Urinary bladder (tissue), 4 donors: ENCODE measurements around the gene MT1H. TPM values are rescaled to one million over a fixed set of nuclear protein-coding genes. Genes with fewer than 3 reads are reported as not detected.
"Not testable (repeated sequence)": the region's sequence is repeated elsewhere in the genome, so short reads cannot be mapped to it uniquely, and the experiment has no call there.

ENCODE experiments used
- DNase-seq: peaks from one replicate; pipeline ENCODE4 v3.0.0-alpha.2; 2015; ENCODE audit errors: extremely low spot score
- H3K27ac ChIP-seq: one replicate; pipeline ENCODE4 v1.5.1; 2013; ENCODE audit warnings: low read depth, mild to moderate bottlenecking, moderate library complexity
- H3K36me3 ChIP-seq: one replicate; pipeline ENCODE4 v1.6.1; 2013; ENCODE audit warnings: mild to moderate bottlenecking, moderate library complexity; ENCODE audit not compliant: insufficient read depth
- H3K4me1 ChIP-seq: one replicate; pipeline ENCODE4 v1.6.1; 2013; ENCODE audit warnings: mild to moderate bottlenecking, moderate library complexity; ENCODE audit not compliant: insufficient read depth
- H3K4me3 ChIP-seq: one replicate; pipeline ENCODE4 v1.5.1; 2013; ENCODE audit warnings: low read depth, low read length
- WGBS: extraction: QIAGEN DNeasy Blood & Tissue Kit; methylation state at CpG from one replicate; pipeline ENCODE4 v1.1.7; 2013; 5-methylcytosine and 5-hydroxymethylcytosine counted together
- polyA plus RNA-seq: library from polyadenylated mRNA; stranded (reverse); fragments of 200-250 nt; gene quantifications from one replicate; pipeline ENCODE4 v1.2.3, GENCODE V29; 2013
- total RNA-seq: library from RNA; depleted of rRNA; stranded (reverse); fragments of >200 nt; gene quantifications from one replicate; pipeline ENCODE4 v1.2.3, GENCODE V29; 2014
- donor health status: healthy with polysubstance abuse.
- donor health status: healthy.

MT1H gene
- total and polyA plus RNA-seq, 2 donors: not detected

- 87% methylated on average over 5 of the region's 5 CpGs for WGBS
- no peaks in the 10 kb centered on the region for H3K4me1 ChIP-seq
- DNase-seq: no peak
- H3K27ac ChIP-seq: no peak overlapping the region
- no peak overlapping the region for H3K4me3 ChIP-seq
- no peaks in the 10 kb centered on the region for H3K36me3 ChIP-seq
Observed at GRCh38 chr16:56697456-56698155, 28.0 kb downstream of the MT1H start.

- DNase-seq: no peak
- no peak overlapping the region for H3K4me3 ChIP-seq
- H3K4me1 ChIP-seq: no peaks in the 10 kb centered on the region
- H3K27ac ChIP-seq: no peak overlapping the region
- 94% methylated on average over 1 of the region's 1 CpG for WGBS
- H3K36me3 ChIP-seq: no peaks in the 10 kb centered on the region
Observed at GRCh38 chr16:56700195-56700594, 30.6 kb downstream of the MT1H start.

- WGBS: 97% methylated on average over 1 of the region's 1 CpG
- no peak for DNase-seq
- H3K36me3 ChIP-seq: no peaks in the 10 kb centered on the region
- no peak overlapping the region for H3K27ac ChIP-seq
- H3K4me3 ChIP-seq: no peak overlapping the region
- no peaks in the 10 kb centered on the region for H3K4me1 ChIP-seq
Observed at GRCh38 chr16:56700631-56701030, 31.0 kb downstream of the MT1H start.

- DNase-seq: no peak
- H3K4me3 ChIP-seq: no peak overlapping the region
- no peaks in the 10 kb centered on the region for H3K36me3 ChIP-seq
- 89% methylated on average over 7 of the region's 7 CpGs for WGBS
- no peaks in the 10 kb centered on the region for H3K4me1 ChIP-seq
- no peak overlapping the region for H3K27ac ChIP-seq
Observed at GRCh38 chr16:56701534-56701933, 31.9 kb downstream of the MT1H start.

GRCh38 chr16:56702836-56703235, 33.2 kb downstream of the MT1H start:
- Histone ChIP-seq H3K4me1 (no peaks in the 10 kb centered on the region), H3K36me3 (no peaks in the 10 kb centered on the region), H3K4me3 (no peak overlapping the region), H3K27ac (no peak overlapping the region)
- 86% methylated on average over 5 of the region's 5 CpGs for WGBS
- no peak for DNase-seq

GRCh38 chr16:56708525-56709442, 39.2 kb downstream of the MT1H start:
- no peak for DNase-seq
- 58% methylated on average over 13 of the region's 13 CpGs for WGBS
- no peaks in the 10 kb centered on the region for H3K36me3 ChIP-seq
- H3K27ac ChIP-seq: no peak overlapping the region
- no peaks in the 10 kb centered on the region for H3K4me1 ChIP-seq
- H3K4me3 ChIP-seq: no peak overlapping the region

- Histone ChIP-seq H3K36me3 (no peaks in the 10 kb centered on the region), H3K4me3 (no peak overlapping the region), H3K27ac (no peak overlapping the region), H3K4me1 (no peaks in the 10 kb centered on the region)
- DNase-seq: no peak
- 91% methylated on average over 4 of the region's 4 CpGs for WGBS
Observed at GRCh38 chr16:56709443-56710040, 39.9 kb downstream of the MT1H start.

- no peak overlapping the region for H3K27ac ChIP-seq
- no peak overlapping the region for H3K4me3 ChIP-seq
- DNase-seq: no peak
- no peaks in the 10 kb centered on the region for H3K4me1 ChIP-seq
- 86% methylated on average over 3 of the region's 3 CpGs for WGBS
- no peaks in the 10 kb centered on the region for H3K36me3 ChIP-seq
Observed at GRCh38 chr16:56710181-56710737, 40.6 kb downstream of the MT1H start.

GRCh38 chr16:56711862-56712261, 42.2 kb downstream of the MT1H start:
- Histone ChIP-seq H3K4me1 (no peaks in the 10 kb centered on the region), H3K27ac (no peak overlapping the region), H3K36me3 (no peaks in the 10 kb centered on the region), H3K4me3 (no peak overlapping the region)
- 81% methylated on average over 2 of the region's 2 CpGs for WGBS
- DNase-seq: no peak

GRCh38 chr16:56713794-56714193, 44.2 kb downstream of the MT1H start:
- DNase-seq: no peak
- no peaks in the 10 kb centered on the region for H3K4me1 ChIP-seq
- 90% methylated on average over 2 of the region's 2 CpGs for WGBS
- no peaks in the 10 kb centered on the region for H3K36me3 ChIP-seq
- no peak overlapping the region for H3K27ac ChIP-seq
- no peak overlapping the region for H3K4me3 ChIP-seq

GRCh38 chr16:56715126-56715525, 45.5 kb downstream of the MT1H start:
- 67% methylated on average over 4 of the region's 4 CpGs for WGBS
- Histone ChIP-seq H3K4me3 (no peak overlapping the region), H3K27ac (no peak overlapping the region), H3K4me1 (no peaks in the 10 kb centered on the region), H3K36me3 (no peaks in the 10 kb centered on the region)
- no peak for DNase-seq

GRCh38 chr16:56716761-56717160, 47.1 kb downstream of the MT1H start:
- 75% methylated on average over 3 of the region's 3 CpGs for WGBS

GRCh38 chr16:56717532-56717931, 47.9 kb downstream of the MT1H start:
- DNase-seq, H3K4me1 ChIP-seq, H3K36me3 ChIP-seq, H3K4me3 ChIP-seq, H3K27ac ChIP-seq: not testable (repeated sequence)
- 88% methylated on average over 2 of the region's 2 CpGs for WGBS

More at GRCh38 chr16:56716761-56717160, 47.1 kb downstream of the MT1H start:
- Histone ChIP-seq H3K4me3 (no peak overlapping the region), H3K4me1 (no peaks in the 10 kb centered on the region), H3K36me3 (no peaks in the 10 kb centered on the region), H3K27ac (no peak overlapping the region)
- no peak for DNase-seq
